Femur (tissue), 1 donor: Measurements from ENCODE around the gene ATP6V0E2.
"Not testable (repeated sequence)": the region's sequence is repeated elsewhere in the genome, so short reads cannot be mapped to it uniquely, and the experiment has no call there.

ENCODE experiments used
- DNase-seq: peaks from one replicate; pipeline ENCODE4 v3.0.0-alpha.2; 2017

ATP6V0E2 gene

GRCh38 chr7:149873074-149873969, at the start of gene ATP6V0E2:
ATP6V0E2 (plus strand) TSS chr7:149873969; CDS start chr7:149874066, 97 bp downstream.
- peak; percentile 96 for DNase-seq

GRCh38 chr7:149824301-149824741, 49.4 kb upstream of the ATP6V0E2 start:
- no peak for DNase-seq

- DNase-seq: no peak
These were observed 48.8 kb upstream of the ATP6V0E2 start for GRCh38 chr7:149824748-149825566.

- DNase-seq: no peak
These were observed 48.0 kb upstream of the ATP6V0E2 start for GRCh38 chr7:149825567-149826343.

DNA sequence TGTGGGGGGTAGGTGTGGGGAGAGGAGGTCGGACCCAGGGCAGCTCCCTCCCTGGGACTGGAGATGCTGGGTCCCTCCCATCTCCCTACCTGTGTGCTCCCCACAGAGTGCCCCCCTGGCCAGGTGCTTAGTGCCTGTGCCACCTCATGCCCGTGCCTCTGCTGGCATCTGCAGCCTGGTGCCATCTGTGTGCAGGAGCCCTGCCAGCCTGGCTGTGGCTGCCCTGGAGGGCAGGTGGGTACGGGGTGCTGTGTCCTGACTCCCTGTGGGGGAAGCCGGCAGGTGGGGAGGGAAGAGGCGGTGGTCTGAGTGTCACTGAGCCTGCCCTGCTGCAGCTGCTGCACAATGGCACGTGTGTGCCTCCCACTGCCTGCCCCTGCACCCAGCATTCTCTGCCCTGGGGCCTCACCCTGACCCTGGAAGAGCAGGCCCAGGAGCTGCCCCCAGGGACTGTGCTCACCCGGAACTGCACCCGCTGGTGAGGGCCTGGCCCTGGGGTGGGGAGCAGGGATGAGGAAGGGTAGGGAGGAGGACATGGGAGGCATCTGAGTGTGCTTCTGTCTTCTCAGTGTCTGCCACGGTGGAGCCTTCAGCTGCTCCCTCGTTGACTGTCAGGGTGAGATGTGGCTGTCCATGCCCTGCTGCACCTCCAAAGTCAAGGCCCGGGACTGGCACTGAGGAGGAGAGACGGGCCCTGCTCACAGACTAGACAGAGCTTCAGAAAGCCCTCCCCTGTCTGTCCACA, 47.3 kb upstream of the ATP6V0E2 start:
- no peak for DNase-seq

GRCh38 chr7:149827089-149827981, 46.4 kb upstream of the ATP6V0E2 start:
- DNase-seq: no peak

- no peak for DNase-seq
These were observed 45.1 kb upstream of the ATP6V0E2 start for GRCh38 chr7:149828357-149829309.

DNA sequence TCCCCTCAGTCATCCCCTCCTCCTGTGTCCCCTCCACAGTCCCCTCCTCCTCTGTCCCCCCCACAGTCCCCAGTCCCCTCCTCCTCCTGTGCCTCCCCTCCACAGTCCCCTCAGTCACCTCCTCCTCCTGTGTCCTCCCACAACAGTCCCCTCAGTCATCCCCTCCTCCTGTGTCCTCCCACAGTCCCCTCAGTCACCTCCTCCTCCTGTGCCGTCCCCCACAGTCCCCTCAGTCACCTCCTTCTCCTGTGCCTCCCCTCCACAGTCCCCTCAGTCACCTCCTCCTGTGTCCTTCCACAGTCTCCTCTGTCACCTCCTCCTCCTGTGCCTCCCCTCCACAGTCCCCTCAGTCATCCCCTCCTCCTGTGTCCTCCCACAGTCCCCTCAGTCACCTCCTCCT, 43.2 kb upstream of the ATP6V0E2 start:
- DNase-seq: not testable (repeated sequence)

- DNase-seq: no peak
These were observed 42.6 kb upstream of the ATP6V0E2 start for GRCh38 chr7:149830997-149831740.

DNA sequence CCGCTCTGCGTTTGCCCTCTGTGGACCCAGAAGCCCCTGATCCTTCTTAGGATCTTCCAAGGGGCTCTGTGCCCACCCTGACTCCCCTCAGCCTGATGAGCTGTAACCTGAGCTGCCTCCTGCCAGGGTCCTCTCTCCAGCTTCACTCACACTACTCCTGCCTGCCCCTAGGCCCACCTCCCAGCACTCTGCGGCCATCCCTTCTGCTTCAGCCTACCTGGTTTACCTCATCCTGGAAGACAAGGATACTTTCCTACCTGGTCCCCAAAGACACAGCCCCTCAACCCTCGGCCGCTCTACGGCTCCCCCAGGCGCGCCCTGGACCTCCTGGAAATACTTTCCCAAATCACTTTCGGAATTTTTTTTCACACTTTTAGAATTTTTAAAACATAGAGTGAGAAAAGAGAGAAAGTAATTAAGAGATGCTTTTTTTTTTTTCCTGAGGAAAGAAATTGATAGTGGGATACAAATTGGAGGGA, 42.0 kb upstream of the ATP6V0E2 start:
- DNase-seq: no peak

- no peak for DNase-seq
These were observed 41.3 kb upstream of the ATP6V0E2 start for GRCh38 chr7:149832332-149833041.

DNA sequence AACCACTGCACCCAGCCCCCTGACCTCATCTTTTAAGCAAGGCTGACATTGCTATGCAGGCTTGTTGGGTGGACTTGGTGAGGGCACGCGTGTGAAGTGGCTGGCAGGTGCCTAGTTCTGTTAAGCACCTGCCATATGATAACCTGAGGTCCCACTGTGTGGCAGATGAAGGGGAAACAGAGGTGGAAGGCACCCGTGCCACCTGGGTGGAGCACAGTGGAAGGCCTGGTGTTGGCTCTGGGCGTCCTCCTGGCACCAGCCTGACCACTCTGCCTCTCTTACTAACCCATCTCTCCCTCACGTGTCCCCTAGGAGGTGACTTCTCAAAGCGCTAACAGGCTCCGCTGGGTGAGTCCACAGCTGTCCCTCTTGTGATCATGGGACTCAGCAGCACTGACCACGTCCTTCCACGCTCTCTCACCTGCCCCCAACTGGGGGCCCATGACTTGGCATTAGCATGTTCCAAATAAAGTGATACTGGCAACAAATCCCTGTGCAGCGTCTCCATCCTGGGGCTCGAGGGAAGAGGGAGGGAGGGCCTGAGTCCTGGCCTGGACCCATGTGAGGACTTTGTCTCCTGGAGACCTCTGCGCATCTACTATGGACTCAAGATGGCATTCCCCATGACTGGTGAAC, 40.2 kb upstream of the ATP6V0E2 start:
- no peak for DNase-seq

DNA sequence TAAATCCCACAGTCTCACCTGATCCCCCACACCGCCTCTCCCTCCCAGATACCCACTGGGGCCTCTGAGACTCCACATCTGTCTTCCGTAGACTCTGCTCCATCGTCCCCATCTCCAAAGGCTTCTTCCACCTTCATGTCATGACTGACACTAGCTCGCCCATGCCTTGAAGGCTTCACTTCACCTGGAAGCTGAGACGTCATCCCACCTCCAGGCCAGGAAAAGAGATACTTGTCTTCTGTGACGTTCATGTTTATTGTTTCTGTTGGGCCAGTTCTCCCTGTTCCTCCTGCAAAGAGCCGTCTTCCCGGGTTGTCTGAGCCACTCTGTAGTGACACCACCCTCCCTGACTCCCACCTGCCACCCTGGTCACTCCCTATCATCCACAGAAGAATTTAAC, 39.2 kb upstream of the ATP6V0E2 start:
- no peak for DNase-seq

- DNase-seq: no peak
These were observed 37.3 kb upstream of the ATP6V0E2 start for GRCh38 chr7:149836434-149836833.

GRCh38 chr7:149837564-149838223, 36.1 kb upstream of the ATP6V0E2 start:
- no peak for DNase-seq

- DNase-seq: peak; percentile 99
These were observed 35.4 kb upstream of the ATP6V0E2 start, which contains the start of gene ZNF862 for GRCh38 chr7:149838224-149838991. ZNF862 (plus strand) TSS chr7:149838375; CDS start chr7:149838612, 237 bp downstream.
